HepG2 (cell line): ENCODE measurements around the gene C1QTNF3. TPM values are rescaled to one million over a fixed set of nuclear protein-coding genes. Genes with fewer than 3 reads are reported as not detected.
"Not testable (repeated sequence)": the region's sequence is repeated elsewhere in the genome, so short reads cannot be mapped to it uniquely, and the experiment has no call there.

Experiments used
- ATAC-seq: fragments of 200-7000 bp; cut with Tn5 transposase; 3 replicates; pipeline ENCODE4 v1.9.1; 2020; ENCODE audit warnings: mild to moderate bottlenecking, moderate library complexity
- BruUV-seq: library from RNA; stranded (reverse); fragments of 400-500 nt; replicated peaks from 2 replicates; lab custom pipeline; 2021; lab: Mats Ljungman, UMichigan
- CTCF ChIA-PET: fragments of 300-600 bp; formaldehyde crosslinking; extraction: SDS; loops from one replicate; lab custom pipeline; 2021; ENCODE audit warnings: low total read pairs, inconsistent platforms, low intra/inter-chr PET ratio; lab: Yijun Ruan, JAX
- POLR2A ChIA-PET: fragments of 350-600 bp; sonication (Branson Sonifier 250); formaldehyde crosslinking; loops from one replicate; lab custom pipeline; 2020; ENCODE audit warnings: antibody characterized with exemption, inconsistent platforms; lab: Yijun Ruan, JAX
- DNase-seq: peaks from one replicate; pipeline ENCODE4 v3.0.0-alpha.2; 2015; ENCODE audit warnings: low spot score
- FAIRE-seq: peaks from 3 replicates; lab custom pipeline; 2011; peaks lifted over from hg19 to GRCh38; lab: Jason Lieb, UNC
- H2AFZ ChIP-seq: one replicate; pipeline ENCODE4 v1.6.1; 2011; ENCODE audit warnings: low read length, inconsistent platforms
- H3K27ac ChIP-seq: fragments of 300-600 bp; 3 replicates; pipeline ENCODE4 v1.8.0; 2011; ENCODE audit warnings: mixed run types, mild to moderate bottlenecking, mixed read lengths, low read length, inconsistent platforms; ENCODE audit not compliant: insufficient read depth; ENCODE audit errors: extremely low read length
- H3K27me3 ChIP-seq, 2 experiments: fragments of 200-600 bp in 1 of 2; 2 replicates in 1 of 2; 3 replicates in 1 of 2; pipeline versions ENCODE4 v1.6.0 to v1.8.0; 2011; ENCODE audit warnings: low read length in 2 of 2, mild to moderate bottlenecking in 2 of 2, moderate library complexity in 2 of 2, inconsistent platforms in 1 of 2; ENCODE audit not compliant: insufficient read depth in 2 of 2, control insufficient read depth in 1 of 2
- H3K36me3 ChIP-seq, 2 experiments: fragments of 200-600 bp in 1 of 2; replicated peaks in 1 of 2; 2 replicates in 1 of 2; 3 replicates in 1 of 2; pipeline versions ENCODE4 v1.5.1 to v1.8.0; 2011; ENCODE audit warnings: low read length in 2 of 2, inconsistent platforms in 1 of 2; ENCODE audit not compliant: insufficient read depth in 2 of 2, control insufficient read depth in 1 of 2
- H3K4me1 ChIP-seq: 2 replicates; pipeline ENCODE4 v1.5.1; 2012; ENCODE audit warnings: low read length, inconsistent platforms; ENCODE audit not compliant: insufficient read depth
- H3K4me2 ChIP-seq: 2 replicates; pipeline ENCODE4 v1.6.0; 2011; ENCODE audit warnings: low read depth, low read length, inconsistent platforms
- H3K4me3 ChIP-seq, 3 experiments: fragments of 200-600 bp in 1 of 3; sonication (generic), shearing (Covaris generic) in 1 of 3; replicated peaks in 1 of 3; 2 replicates each; pipeline ENCODE4 v1.5.1; 2011 to 2016; ENCODE audit warnings: low read length in 3 of 3, inconsistent platforms in 2 of 3, low read depth in 2 of 3, mild to moderate bottlenecking in 2 of 3, control low read depth in 1 of 3, mixed read lengths in 1 of 3; ENCODE audit not compliant: insufficient read depth in 1 of 3
- H3K79me2 ChIP-seq: one replicate; pipeline ENCODE4 v1.6.1; 2011; ENCODE audit warnings: low read length, inconsistent platforms; ENCODE audit not compliant: insufficient read depth
- H3K9ac ChIP-seq: 2 replicates; pipeline ENCODE4 v1.6.0; 2011; ENCODE audit warnings: mild to moderate bottlenecking, low read depth, low read length, inconsistent platforms; ENCODE audit not compliant: insufficient read depth
- H3K9me3 ChIP-seq: 2 replicates; pipeline ENCODE4 v1.5.1; 2012; ENCODE audit warnings: mild to moderate bottlenecking, low read length
- H4K20me1 ChIP-seq: 2 replicates; pipeline ENCODE4 v1.6.0; 2011; ENCODE audit warnings: inconsistent platforms, mild to moderate bottlenecking, low read length, moderate library complexity; ENCODE audit not compliant: insufficient read depth
- AGO2 ChIP-seq: fragments of 200-400 bp; formaldehyde crosslinking; optimal IDR thresholded peaks from 2 replicates; pipeline ENCODE3; 2017; ENCODE audit warnings: mild to moderate bottlenecking, low read depth, low read length, moderate library complexity
- ATF7 ChIP-seq, 2 experiments: fragments of 450-650 bp in 1 of 2; sonication (generic) in 1 of 2; formaldehyde crosslinking in 1 of 2; IDR thresholded peaks; 2 replicates each; pipeline versions ENCODE4 v1.4.0 to v1.6.1; 2016 to 2020; ENCODE audit warnings: antibody characterized with exemption in 1 of 2, mild to moderate bottlenecking in 1 of 2, missing genetic modification reagents in 1 of 2
- BHLHE40 ChIP-seq: IDR thresholded peaks from 2 replicates; pipeline ENCODE4 v1.6.1; 2011; ENCODE audit warnings: low read length, improper control_type of control experiment
- FOSL1 ChIP-seq: sonication (generic); formaldehyde crosslinking; IDR thresholded peaks from 2 replicates; pipeline ENCODE4 v1.9.0; 2021; ENCODE audit warnings: missing genetic modification reagents, borderline replicate concordance
- IRX3 ChIP-seq: sonication (generic); formaldehyde crosslinking; IDR thresholded peaks from 2 replicates; pipeline ENCODE4 v1.8.1; 2023; ENCODE audit warnings: mild to moderate bottlenecking, low read depth, missing genetic modification reagents, borderline replicate concordance
- RAD51 ChIP-seq: fragments of 450-650 bp; IDR thresholded peaks from 2 replicates; pipeline ENCODE4 v1.6.1; 2016; ENCODE audit warnings: borderline replicate concordance
- RFXANK ChIP-seq: IDR thresholded peaks from 2 replicates; pipeline ENCODE4 v1.6.1; 2016
- SMARCC2 ChIP-seq: fragments of 450-650 bp; IDR thresholded peaks from 2 replicates; pipeline ENCODE4 v1.6.1; 2017; ENCODE audit warnings: antibody characterized with exemption, mild to moderate bottlenecking
- TEAD2 ChIP-seq: sonication (generic); formaldehyde crosslinking; IDR thresholded peaks from 2 replicates; pipeline ENCODE4 v1.9.0; 2021; ENCODE audit warnings: missing genetic modification reagents
- ZMYM3 ChIP-seq: sonication (generic); formaldehyde crosslinking; IDR thresholded peaks from 2 replicates; pipeline ENCODE4 v1.5.1; 2020; ENCODE audit warnings: mild to moderate bottlenecking, missing genetic modification reagents
- ZNF703 ChIP-seq: sonication (generic); formaldehyde crosslinking; IDR thresholded peaks from 2 replicates; pipeline ENCODE4 v1.5.1; 2020; ENCODE audit warnings: missing genetic modification reagents, mild to moderate bottlenecking, moderate library complexity, borderline replicate concordance
- WGBS: methylation state at CpG from one replicate; pipeline ENCODE4 v1.1.6; 2017; ENCODE audit warnings: low lambda C conversion rate; 5-methylcytosine and 5-hydroxymethylcytosine counted together
- in situ Hi-C: cut with HindIII; loops from 2 replicates; pipeline ENCODE4 v1.10.0; 2017; ENCODE audit warnings: low pct_unique_long_range_greater_than_20kb; ENCODE audit not compliant: extremely low pct_ligation_motif_present
- intact Hi-C: fragments of 100-400 bp; cut with micrococcal nuclease; formaldehyde crosslinking; loops from one replicate; pipeline ENCODE4 v1.10.0; 2022; ENCODE audit not compliant: unreplicated experiment
- polyA plus RNA-seq, 8 experiments: library from polyadenylated mRNA; depleted of rRNA in 3 of 8; stranded (reverse) in 7 of 8; unstranded in 1 of 8; fragments of >200 nt; fragmentation: Illumina TruSeq in 4 of 8; extraction: Trizol in 4 of 8; gene quantifications; 2 replicates each; pipeline versions ENCODE4 v1.2.1 to v1.2.3, GENCODE V29; 2011 to 2016; ENCODE audit warnings: low read depth in 4 of 8, missing spikeins in 1 of 8, mixed read lengths in 1 of 8; ENCODE audit not compliant: insufficient read depth in 1 of 8
- total RNA-seq, 5 experiments: library from RNA; depleted of rRNA; stranded (reverse); fragments of >200 nt; fragmentation: Illumina TruSeq; extraction: Trizol; gene quantifications; 2 replicates each; pipeline ENCODE4 v1.2.3, GENCODE V29; 2016; ENCODE audit warnings: low read depth in 1 of 5
- TF ChIP-seq, protein P1 (sequence below): sonication (generic); formaldehyde crosslinking; IDR thresholded peaks from 2 replicates; pipeline ENCODE4 v1.8.1; 2023; ENCODE audit warnings: mild to moderate bottlenecking, missing genetic modification reagents
- TF ChIP-seq, protein P2 (sequence below): sonication (generic); formaldehyde crosslinking; IDR thresholded peaks from 2 replicates; pipeline ENCODE4 v1.5.1; 2020; ENCODE audit warnings: mild to moderate bottlenecking, missing genetic modification reagents, borderline replicate concordance
- TF ChIP-seq, protein P3 (sequence below): sonication (generic); formaldehyde crosslinking; IDR thresholded peaks from 2 replicates; pipeline ENCODE4 v1.5.0; 2020; ENCODE audit warnings: mild to moderate bottlenecking, missing genetic modification reagents

C1QTNF3 gene
- total and polyA plus RNA-seq, 2 of the 13 experiments (the other 11 are each of a cell fraction or from before 2014, with no cell fraction given): 3.3 to 10.8 TPM

DNA sequence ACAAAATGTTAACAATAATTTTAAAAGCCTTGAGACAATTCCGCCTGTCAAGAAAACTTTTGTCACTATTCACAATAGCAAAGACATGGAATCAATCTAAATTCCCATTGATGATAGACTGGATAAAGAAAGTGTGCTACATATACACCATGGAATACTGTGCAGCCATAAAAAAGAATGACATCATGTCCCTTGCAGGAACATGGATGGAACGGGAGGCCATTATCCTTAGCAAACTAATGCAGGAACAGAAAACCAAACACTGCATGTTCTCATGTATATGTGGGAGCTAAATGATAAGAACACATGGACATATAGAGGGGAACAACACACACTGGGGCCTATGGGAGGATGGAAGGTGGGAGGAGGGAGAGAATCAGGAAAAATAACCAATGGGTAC lies 12.4 kb downstream of the C1QTNF3 start:
- in situ Hi-C loops; FAIRE-seq; H3K9me3 ChIP-seq; intact Hi-C loops; H3K79me2 ChIP-seq; H3K27me3 ChIP-seq; H3K27ac ChIP-seq; CTCF ChIA-PET; H3K4me2 ChIP-seq; H3K4me3 ChIP-seq; H3K36me3 ChIP-seq; H3K9ac ChIP-seq; BruUV-seq; H2AFZ ChIP-seq; H4K20me1 ChIP-seq; DNase-seq; ATAC-seq; TF ChIP-seq ATF7 (CRISPR knock-in tag; IDR thresholded peaks at IDR 0.05): not testable (repeated sequence)
- 95% methylated on average over 2 of the region's 2 CpGs for WGBS
- peak; percentile 63 for TF ChIP-seq ATF7 (IDR thresholded peaks at IDR 0.05)
- H3K4me1 ChIP-seq: peaks cover 37% of the 10 kb centered on the region
- POLR2A ChIA-PET: interaction anchor here (0.8 kb wide), 1 partner anchor 23 kb away, joined by 4 read pairs; the partner anchor contains the start of gene AMACR

DNA sequence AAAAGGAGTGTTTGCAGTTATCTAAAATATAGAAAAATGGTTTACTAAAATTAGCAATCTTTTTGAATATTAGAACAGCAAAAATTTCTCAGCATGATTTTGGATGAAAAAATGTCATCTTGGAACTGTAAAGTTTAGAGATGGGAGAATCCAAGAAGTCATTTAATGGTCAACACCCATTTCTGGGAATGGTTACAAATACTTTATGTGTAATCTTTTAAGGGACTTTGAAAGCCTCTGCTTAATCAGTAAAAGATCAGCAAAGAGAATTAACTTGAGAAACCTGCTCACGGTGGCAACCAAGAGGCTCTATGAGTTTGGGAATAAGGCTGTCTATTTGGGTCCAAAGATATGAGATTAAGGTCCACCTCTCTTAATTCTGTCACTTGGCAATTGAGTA lies 13.0 kb downstream of the C1QTNF3 start:
- no peak for DNase-seq
- H3K79me2 ChIP-seq: no peaks in the 10 kb centered on the region
- no peak overlapping the region for H3K9ac ChIP-seq
- H3K27ac ChIP-seq: no peak overlapping the region
- no peaks in the 10 kb centered on the region for H3K27me3 ChIP-seq
- WGBS: 33% methylated on average over 1 of the region's 1 CpG
- in situ Hi-C loops (no loop called here), intact Hi-C loops (no loop called here)
- peaks cover 32% of the 10 kb centered on the region for H3K4me1 ChIP-seq
- peaks cover 3 to 10% of the 10 kb centered on the region in 2 experiments; a peak in 3 of 5 replicates for H3K36me3 ChIP-seq
- FAIRE-seq: no peak
- ChIA-PET CTCF (no interaction called here), POLR2A (no interaction called here)
- BruUV-seq: no TSS peak
- ATAC-seq: no peak
- no peak overlapping the region for H3K4me2 ChIP-seq
- no peak overlapping the region for H3K4me3 ChIP-seq
- H4K20me1 ChIP-seq: no peaks in the 10 kb centered on the region
- no peak overlapping the region for H2AFZ ChIP-seq
- no peaks in the 10 kb centered on the region for H3K9me3 ChIP-seq
- TF ChIP-seq ZMYM3 (CRISPR knock-in tag) (no peak), ZNF703 (CRISPR knock-in tag) (no peak), TEAD2 (CRISPR knock-in tag) (no peak), AGO2 (no peak), IRX3 (no peak), RAD51 (no peak), BHLHE40 (no peak), SMARCC2 (no peak), RFXANK (no peak), FOSL1 (CRISPR knock-in tag) (no peak)
- TF ChIP-seq, protein P1, sequence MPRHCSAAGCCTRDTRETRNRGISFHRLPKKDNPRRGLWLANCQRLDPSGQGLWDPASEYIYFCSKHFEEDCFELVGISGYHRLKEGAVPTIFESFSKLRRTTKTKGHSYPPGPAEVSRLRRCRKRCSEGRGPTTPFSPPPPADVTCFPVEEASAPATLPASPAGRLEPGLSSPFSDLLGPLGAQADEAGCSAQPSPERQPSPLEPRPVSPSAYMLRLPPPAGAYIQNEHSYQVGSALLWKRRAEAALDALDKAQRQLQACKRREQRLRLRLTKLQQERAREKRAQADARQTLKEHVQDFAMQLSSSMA: no peak
- TF ChIP-seq, protein P2, sequence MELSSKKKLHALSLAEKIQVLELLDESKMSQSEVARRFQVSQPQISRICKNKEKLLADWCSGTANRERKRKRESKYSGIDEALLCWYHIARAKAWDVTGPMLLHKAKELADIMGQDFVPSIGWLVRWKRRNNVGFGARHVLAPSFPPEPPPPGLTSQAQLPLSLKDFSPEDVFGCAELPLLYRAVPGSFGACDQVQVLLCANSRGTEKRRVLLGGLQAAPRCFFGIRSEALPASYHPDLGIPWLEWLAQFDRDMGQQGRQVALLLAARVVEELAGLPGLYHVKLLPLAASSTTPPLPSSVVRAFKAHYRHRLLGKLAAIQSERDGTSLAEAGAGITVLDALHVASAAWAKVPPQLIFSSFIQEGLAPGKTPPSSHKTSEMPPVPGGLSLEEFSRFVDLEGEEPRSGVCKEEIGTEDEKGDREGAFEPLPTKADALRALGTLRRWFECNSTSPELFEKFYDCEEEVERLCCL: no peak
- TF ChIP-seq, protein P3, sequence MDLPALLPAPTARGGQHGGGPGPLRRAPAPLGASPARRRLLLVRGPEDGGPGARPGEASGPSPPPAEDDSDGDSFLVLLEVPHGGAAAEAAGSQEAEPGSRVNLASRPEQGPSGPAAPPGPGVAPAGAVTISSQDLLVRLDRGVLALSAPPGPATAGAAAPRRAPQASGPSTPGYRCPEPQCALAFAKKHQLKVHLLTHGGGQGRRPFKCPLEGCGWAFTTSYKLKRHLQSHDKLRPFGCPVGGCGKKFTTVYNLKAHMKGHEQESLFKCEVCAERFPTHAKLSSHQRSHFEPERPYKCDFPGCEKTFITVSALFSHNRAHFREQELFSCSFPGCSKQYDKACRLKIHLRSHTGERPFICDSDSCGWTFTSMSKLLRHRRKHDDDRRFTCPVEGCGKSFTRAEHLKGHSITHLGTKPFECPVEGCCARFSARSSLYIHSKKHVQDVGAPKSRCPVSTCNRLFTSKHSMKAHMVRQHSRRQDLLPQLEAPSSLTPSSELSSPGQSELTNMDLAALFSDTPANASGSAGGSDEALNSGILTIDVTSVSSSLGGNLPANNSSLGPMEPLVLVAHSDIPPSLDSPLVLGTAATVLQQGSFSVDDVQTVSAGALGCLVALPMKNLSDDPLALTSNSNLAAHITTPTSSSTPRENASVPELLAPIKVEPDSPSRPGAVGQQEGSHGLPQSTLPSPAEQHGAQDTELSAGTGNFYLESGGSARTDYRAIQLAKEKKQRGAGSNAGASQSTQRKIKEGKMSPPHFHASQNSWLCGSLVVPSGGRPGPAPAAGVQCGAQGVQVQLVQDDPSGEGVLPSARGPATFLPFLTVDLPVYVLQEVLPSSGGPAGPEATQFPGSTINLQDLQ (CRISPR knock-in tag): no peak
